ENCODE measurements around the gene ADAMTS6.

ADAMTS6 gene, protein sequence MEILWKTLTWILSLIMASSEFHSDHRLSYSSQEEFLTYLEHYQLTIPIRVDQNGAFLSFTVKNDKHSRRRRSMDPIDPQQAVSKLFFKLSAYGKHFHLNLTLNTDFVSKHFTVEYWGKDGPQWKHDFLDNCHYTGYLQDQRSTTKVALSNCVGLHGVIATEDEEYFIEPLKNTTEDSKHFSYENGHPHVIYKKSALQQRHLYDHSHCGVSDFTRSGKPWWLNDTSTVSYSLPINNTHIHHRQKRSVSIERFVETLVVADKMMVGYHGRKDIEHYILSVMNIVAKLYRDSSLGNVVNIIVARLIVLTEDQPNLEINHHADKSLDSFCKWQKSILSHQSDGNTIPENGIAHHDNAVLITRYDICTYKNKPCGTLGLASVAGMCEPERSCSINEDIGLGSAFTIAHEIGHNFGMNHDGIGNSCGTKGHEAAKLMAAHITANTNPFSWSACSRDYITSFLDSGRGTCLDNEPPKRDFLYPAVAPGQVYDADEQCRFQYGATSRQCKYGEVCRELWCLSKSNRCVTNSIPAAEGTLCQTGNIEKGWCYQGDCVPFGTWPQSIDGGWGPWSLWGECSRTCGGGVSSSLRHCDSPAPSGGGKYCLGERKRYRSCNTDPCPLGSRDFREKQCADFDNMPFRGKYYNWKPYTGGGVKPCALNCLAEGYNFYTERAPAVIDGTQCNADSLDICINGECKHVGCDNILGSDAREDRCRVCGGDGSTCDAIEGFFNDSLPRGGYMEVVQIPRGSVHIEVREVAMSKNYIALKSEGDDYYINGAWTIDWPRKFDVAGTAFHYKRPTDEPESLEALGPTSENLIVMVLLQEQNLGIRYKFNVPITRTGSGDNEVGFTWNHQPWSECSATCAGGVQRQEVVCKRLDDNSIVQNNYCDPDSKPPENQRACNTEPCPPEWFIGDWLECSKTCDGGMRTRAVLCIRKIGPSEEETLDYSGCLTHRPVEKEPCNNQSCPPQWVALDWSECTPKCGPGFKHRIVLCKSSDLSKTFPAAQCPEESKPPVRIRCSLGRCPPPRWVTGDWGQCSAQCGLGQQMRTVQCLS (N-terminal part only)

DNA sequence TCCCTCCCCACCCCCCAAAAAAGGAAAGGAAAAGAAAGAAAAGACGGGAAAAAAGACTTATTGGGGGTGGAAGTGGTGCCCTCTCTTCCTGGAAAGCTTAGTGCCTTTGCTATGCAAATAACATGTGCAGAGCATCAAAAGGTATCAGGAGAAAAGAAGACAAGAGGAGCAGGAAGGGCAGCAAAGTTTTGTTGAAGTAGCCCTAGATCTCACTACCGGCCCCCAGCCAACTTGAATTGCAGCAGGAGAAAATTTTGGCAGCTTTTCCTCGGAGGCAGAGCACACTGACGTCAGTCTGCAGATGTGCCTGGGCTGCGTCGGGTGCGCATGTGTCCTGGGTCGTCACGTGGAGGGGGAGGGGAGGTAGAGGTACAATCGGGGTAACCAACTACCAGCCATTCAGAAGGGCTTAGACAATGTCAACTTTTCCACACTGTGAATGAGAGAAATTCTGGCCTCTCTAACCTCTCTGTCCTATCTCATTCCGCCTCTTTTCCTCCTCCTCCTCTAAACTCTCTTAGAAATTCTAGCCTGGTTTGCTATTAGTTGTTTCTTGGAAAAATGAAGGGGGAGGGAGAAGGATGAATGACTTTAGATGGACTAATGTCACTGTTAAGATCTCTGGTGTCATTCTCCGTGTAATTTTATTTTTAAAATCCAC is at the start of gene ADAMTS6:
Gene ADAMTS6 (minus strand): TSS at position 286 of the 661 bp plus-strand sequence. CDS start 8,247 bp downstream, outside the sequence.
- Histone ChIP-seq H3K4me2 (ENCODE audit: insufficient read depth, low read length) (peak within 1 kb of the TSS; percentile 98), H3K27ac (ENCODE audit: low read length) (peak within 1 kb of the TSS; percentile 84), H3K4me3 (ENCODE audit: low read depth in 1 of 2, low read length in 2 of 2) (peak within 1 kb of the TSS; percentile 43 to 80), H3K79me2 (ENCODE audit: insufficient read depth, low read length) (no peaks in the 10 kb centered on the region), H3K4me1 (ENCODE audit: insufficient read depth, low read length) (peaks cover 34% of the 10 kb centered on the region), H3K27me3 (ENCODE audit: insufficient read depth, low read length, poor library complexity) (peaks cover 13% of the 10 kb centered on the region), H3K9me3 (ENCODE audit: insufficient read depth, low read length, severe bottlenecking) (no peaks in the 10 kb centered on the region), H2AFZ (ENCODE audit: low read depth, low read length) (peak within 1 kb of the TSS; percentile 88), H4K20me1 (ENCODE audit: insufficient read depth, low read length) (no peaks in the 10 kb centered on the region), H3K36me3 (ENCODE audit: insufficient read depth, low read length) (no peaks in the 10 kb centered on the region), H3K9ac (ENCODE audit: low read depth, low read length) (peak within 1 kb of the TSS; percentile 60)
- DNase-seq (peak; percentile 85), ATAC-seq (ENCODE audit: insufficient read depth, low read depth) (peak; percentile 87)
- no peak for TF ChIP-seq EZH2 (IDR thresholded peaks at IDR 0.05; ENCODE audit: borderline replicate concordance, low read depth, low read length, severe bottlenecking)
- TF ChIP-seq, protein P1, sequence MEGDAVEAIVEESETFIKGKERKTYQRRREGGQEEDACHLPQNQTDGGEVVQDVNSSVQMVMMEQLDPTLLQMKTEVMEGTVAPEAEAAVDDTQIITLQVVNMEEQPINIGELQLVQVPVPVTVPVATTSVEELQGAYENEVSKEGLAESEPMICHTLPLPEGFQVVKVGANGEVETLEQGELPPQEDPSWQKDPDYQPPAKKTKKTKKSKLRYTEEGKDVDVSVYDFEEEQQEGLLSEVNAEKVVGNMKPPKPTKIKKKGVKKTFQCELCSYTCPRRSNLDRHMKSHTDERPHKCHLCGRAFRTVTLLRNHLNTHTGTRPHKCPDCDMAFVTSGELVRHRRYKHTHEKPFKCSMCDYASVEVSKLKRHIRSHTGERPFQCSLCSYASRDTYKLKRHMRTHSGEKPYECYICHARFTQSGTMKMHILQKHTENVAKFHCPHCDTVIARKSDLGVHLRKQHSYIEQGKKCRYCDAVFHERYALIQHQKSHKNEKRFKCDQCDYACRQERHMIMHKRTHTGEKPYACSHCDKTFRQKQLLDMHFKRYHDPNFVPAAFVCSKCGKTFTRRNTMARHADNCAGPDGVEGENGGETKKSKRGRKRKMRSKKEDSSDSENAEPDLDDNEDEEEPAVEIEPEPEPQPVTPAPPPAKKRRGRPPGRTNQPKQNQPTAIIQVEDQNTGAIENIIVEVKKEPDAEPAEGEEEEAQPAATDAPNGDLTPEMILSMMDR (IDR thresholded peaks at IDR 0.05; ENCODE audit: borderline replicate concordance, extremely low read depth, low read length, poor library complexity, severe bottlenecking): no peak

GRCh38 chr5:65530904-65531303 is 49.2 kb upstream of the ADAMTS6 start:
- no peaks in the 10 kb centered on the region for H3K27me3 ChIP-seq (ENCODE audit: insufficient read depth, low read length, poor library complexity)
- H3K9ac ChIP-seq (ENCODE audit: low read depth, low read length): no peak overlapping the region
- no peak overlapping the region for H3K4me3 ChIP-seq (ENCODE audit: low read depth in 1 of 2, low read length in 2 of 2)
- H4K20me1 ChIP-seq (ENCODE audit: insufficient read depth, low read length): no peaks in the 10 kb centered on the region
- no peak overlapping the region for H3K4me2 ChIP-seq (ENCODE audit: insufficient read depth, low read length)
- TF ChIP-seq, protein P1 (IDR thresholded peaks at IDR 0.05; ENCODE audit: borderline replicate concordance, extremely low read depth, low read length, poor library complexity, severe bottlenecking): no peak
- no peak for TF ChIP-seq EZH2 (IDR thresholded peaks at IDR 0.05; ENCODE audit: borderline replicate concordance, low read depth, low read length, severe bottlenecking)
- H3K36me3 ChIP-seq (ENCODE audit: insufficient read depth, low read length): peaks cover 51% of the 10 kb centered on the region
- DNase-seq: no peak
- ATAC-seq (ENCODE audit: insufficient read depth, low read depth): no peak
- no peaks in the 10 kb centered on the region for H3K79me2 ChIP-seq (ENCODE audit: insufficient read depth, low read length)
- H3K27ac ChIP-seq (ENCODE audit: low read length): no peak overlapping the region
- no peaks in the 10 kb centered on the region for H3K9me3 ChIP-seq (ENCODE audit: insufficient read depth, low read length, severe bottlenecking)
- no peaks in the 10 kb centered on the region for H3K4me1 ChIP-seq (ENCODE audit: insufficient read depth, low read length)
- no peak overlapping the region for H2AFZ ChIP-seq (ENCODE audit: low read depth, low read length)

DNA sequence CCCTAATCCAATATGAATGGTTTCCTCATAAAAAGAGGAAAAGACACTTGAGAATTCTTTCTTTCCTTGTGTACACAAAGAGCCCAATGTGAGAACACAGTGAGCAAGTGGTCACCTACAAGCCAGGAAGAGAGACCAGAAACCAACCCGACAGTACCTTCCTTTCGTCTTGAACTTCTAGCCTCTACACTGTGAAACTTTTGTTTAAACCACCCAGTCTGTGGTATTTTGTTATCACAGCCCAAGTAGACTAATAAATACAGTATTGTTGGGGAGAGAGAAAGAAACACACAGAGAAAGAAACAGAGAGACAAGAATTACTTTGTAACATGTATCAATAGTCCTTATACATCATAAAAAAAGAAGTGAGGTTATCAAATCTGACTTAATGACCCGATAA is 44.0 kb upstream of the ADAMTS6 start:
- H3K4me2 ChIP-seq (ENCODE audit: insufficient read depth, low read length): no peak overlapping the region
- H4K20me1 ChIP-seq (ENCODE audit: insufficient read depth, low read length): no peaks in the 10 kb centered on the region
- H3K79me2 ChIP-seq (ENCODE audit: insufficient read depth, low read length): no peaks in the 10 kb centered on the region
- H3K4me1 ChIP-seq (ENCODE audit: insufficient read depth, low read length): no peaks in the 10 kb centered on the region
- H3K9me3 ChIP-seq (ENCODE audit: insufficient read depth, low read length, severe bottlenecking): no peaks in the 10 kb centered on the region
- H3K9ac ChIP-seq (ENCODE audit: low read depth, low read length): no peak overlapping the region
- H2AFZ ChIP-seq (ENCODE audit: low read depth, low read length): no peak overlapping the region
- DNase-seq: no peak
- peaks cover 75% of the 10 kb centered on the region for H3K36me3 ChIP-seq (ENCODE audit: insufficient read depth, low read length)
- H3K27ac ChIP-seq (ENCODE audit: low read length): no peak overlapping the region
- H3K27me3 ChIP-seq (ENCODE audit: insufficient read depth, low read length, poor library complexity): no peaks in the 10 kb centered on the region
- ATAC-seq (ENCODE audit: insufficient read depth, low read depth): no peak
- TF ChIP-seq EZH2 (IDR thresholded peaks at IDR 0.05; ENCODE audit: borderline replicate concordance, low read depth, low read length, severe bottlenecking): no peak
- TF ChIP-seq, protein P1 (IDR thresholded peaks at IDR 0.05; ENCODE audit: borderline replicate concordance, extremely low read depth, low read length, poor library complexity, severe bottlenecking): no peak
- no peak overlapping the region for H3K4me3 ChIP-seq (ENCODE audit: low read depth in 1 of 2, low read length in 2 of 2)
